Frontal cortex (tissue), 4 donors: Measurements from ENCODE around the gene EML1. TPM values are rescaled to one million over a fixed set of nuclear protein-coding genes. Genes with fewer than 3 reads are reported as not detected.
A peak's percentile ranks its signal among the peaks of the same experiment; 100 is the strongest.

Source experiments
- DNase-seq, 2 donors: peaks; one replicate each; pipeline ENCODE4 v3.0.0; 2012; ENCODE audit warnings: low spot score in 2 of 2
- FAIRE-seq: peaks from 2 replicates; lab custom pipeline; 2012; peaks lifted over from hg19 to GRCh38; lab: Jason Lieb, UNC
- total RNA-seq: library from RNA; depleted of rRNA; stranded (reverse); fragments of >200 nt; gene quantifications from one replicate; pipeline ENCODE4 v1.2.3, GENCODE V29; 2014
- donor health status: control.
- donor health status: control.
- donor health status: control.

EML1 gene
- total RNA-seq, 1 donor from 2014 or later = 116 TPM

- FAIRE-seq (no peak), DNase-seq (no peak)
These were observed 57.5 kb downstream of the EML1 start for GRCh38 chr14:99850709-99851108.

DNA sequence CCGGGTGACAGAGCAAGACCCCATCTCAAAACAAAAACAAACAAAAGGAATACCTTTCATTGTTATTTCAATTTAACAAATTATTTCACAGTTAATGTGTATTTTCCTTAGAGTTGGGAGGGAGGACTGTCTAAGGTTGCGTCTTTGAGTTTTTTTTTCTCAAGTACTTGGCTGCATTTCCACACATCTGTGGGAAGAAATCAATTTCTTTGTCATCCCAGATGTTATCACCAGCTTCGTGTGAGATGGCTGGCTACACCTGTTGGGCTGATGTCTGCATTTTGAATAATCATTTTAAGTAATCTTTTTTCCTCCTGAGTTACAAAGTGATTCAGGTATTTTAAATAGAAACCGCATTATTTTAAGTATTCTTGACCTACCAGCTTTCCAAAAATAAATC is 59.4 kb downstream of the EML1 start:
- FAIRE-seq = no peak
- DNase-seq = no peak

GRCh38 chr14:99853206-99853605 is 60.0 kb downstream of the EML1 start:
- FAIRE-seq = no peak
- peak in 1 of 2 donors; percentile 40 for DNase-seq

DNA sequence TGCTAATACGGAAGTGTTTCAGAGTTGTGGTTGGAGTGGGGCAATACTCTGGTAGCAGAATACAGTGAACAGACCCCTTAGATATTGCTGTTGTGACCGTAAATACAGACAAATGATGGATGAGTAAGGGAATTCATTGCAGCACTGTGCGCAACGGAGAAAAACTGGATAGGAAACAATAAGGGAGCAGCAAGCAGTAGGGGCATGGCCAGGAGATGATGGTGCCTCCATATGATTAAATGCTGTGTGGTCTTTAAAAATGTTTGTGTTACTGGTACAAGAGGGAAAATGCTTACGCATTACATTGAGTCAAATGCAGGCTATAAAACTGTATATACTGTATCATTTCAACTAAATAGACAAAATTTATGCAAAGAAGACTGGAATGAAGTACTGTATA is 61.6 kb downstream of the EML1 start:
- FAIRE-seq (no peak), DNase-seq (no peak)

- FAIRE-seq = no peak
These were observed 62.1 kb downstream of the EML1 start for GRCh38 chr14:99855271-99855670.

DNA sequence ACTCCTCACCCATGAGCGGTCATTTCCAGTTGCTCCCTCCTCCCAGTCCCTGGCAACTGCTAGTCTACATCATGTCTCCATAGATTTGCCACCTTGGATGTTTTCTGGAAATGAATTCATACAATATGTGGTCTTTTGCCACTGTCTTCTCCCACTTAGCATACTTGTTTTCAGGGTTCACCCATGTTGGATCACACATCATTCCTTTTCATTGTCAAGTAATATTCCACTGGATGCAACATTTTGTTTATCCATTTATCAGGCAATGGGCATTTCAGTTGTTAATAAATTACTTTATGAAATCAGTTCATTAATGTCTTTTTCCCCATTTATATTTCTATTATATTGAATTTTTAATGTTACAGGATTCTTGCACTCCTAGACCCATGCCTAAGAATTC is 64.3 kb downstream of the EML1 start:
- DNase-seq = no peak
- FAIRE-seq = no peak

More at GRCh38 chr14:99855271-99855670, 62.1 kb downstream of the EML1 start:
- DNase-seq = no peak

- DNase-seq = no peak
- FAIRE-seq = no peak
These were observed 67.0 kb downstream of the EML1 start for GRCh38 chr14:99860219-99860618.

DNA sequence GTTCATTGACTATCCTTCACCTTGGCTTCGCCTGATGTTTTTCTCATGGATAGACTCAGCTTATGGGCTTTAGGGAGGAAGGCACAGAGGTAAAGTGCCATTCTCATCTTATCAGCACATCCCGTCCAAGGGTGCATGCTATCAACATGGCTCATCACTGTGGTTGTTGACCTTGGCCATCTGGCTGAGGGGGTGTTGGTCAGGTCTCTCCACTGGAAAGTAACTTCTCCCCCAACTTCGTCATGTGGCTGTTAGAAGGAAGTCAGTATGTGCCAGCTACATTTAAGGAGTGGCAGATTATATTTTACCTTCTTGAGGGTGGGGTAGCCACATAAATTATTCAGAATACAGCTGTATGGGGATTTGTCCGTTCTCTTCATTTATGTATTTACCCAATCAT is 68.9 kb downstream of the EML1 start:
- FAIRE-seq (no peak), DNase-seq (no peak)

DNA sequence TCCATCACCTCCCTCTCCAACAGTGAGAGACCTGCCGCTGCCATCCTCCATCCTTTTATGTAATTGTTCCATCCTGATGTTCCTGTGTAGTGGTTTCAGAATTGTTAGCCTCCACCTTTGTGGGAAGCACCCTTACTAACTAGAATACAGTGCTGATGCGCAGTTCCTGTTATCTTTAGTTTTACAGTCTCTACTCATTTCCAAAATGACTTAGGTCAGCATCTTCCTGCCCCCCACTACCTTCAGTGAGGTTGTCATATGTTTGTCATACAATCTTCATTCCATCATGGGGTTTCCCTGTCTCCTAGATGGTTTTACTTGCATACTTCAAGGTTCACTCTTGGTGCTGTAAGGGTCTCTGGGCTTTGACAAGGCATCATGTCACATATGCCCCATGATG is 69.8 kb downstream of the EML1 start:
- FAIRE-seq = no peak
- DNase-seq = no peak

DNA sequence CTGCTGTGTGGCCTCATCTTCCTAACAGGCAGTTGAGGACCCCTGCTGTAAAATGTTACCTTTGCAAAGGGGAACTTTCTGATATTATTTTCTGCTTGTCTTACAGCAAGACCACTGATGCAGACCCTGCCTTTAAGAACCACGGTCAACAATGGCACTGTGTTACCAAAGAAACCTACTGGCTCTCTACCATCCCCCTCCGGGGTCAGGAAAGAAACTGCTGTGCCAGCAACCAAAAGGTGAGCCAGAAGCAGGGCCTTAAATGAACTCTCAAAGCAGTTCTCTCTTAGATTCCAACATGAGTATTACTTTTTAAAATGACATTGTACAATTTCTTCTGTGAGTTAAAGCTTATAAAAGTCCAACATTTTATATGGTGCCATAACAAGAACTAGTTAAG is 72.2 kb downstream of the EML1 start:
- FAIRE-seq (no peak), DNase-seq (no peak)

DNA sequence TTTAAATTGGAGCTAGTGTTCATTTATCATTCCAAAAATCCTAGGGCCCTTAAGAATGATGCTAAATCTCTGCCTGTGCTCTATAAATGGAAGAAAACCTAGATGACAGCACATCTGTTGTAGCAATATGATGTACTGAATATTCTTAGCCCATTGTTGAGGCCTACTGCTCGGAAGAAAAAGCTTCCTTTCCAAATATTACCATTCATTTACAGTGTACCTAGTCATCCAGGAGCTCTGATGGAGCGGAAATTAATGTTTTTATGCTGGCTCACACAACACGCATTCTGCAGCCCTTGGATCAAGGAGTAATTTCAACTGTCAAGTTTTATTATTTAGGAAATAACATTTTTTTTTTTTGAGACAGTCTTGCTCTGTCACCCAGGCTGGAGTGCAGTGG is 77.4 kb downstream of the EML1 start:
- FAIRE-seq = no peak
- no peak for DNase-seq

GRCh38 chr14:99871771-99872170 is 78.6 kb downstream of the EML1 start:
- FAIRE-seq (no peak), DNase-seq (no peak)

DNA sequence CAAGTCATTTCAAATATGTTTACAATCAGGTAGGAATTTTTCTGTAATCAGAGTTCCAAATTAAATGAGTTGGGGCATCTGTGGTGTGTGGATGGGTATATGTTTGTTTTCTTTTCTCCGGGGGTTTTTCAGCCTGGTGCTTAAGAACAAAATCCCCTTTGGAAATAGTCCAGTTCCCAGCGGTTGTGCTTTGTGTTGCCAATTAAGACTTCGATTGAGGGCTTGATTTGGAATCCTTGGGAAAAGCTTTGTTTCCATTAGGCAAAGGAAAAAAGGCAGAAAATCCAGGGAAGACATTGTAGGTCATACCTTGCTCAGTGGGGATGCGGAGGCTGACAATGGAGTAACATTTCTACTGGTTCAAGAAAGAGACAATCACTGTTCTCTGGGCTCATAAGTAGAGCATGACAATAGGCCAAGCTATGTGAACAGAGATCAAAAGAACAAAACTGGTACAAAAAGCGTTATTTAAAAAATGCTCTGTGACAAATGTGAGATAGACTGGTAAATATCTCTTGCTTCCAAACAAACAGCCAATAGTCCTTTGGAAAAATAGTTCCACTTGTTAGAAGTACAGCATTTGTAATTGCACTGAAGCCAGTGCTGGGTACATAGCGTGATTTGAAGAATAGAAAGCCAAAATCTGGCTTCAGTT is 79.7 kb downstream of the EML1 start:
- FAIRE-seq (no peak), DNase-seq (no peak)

DNA sequence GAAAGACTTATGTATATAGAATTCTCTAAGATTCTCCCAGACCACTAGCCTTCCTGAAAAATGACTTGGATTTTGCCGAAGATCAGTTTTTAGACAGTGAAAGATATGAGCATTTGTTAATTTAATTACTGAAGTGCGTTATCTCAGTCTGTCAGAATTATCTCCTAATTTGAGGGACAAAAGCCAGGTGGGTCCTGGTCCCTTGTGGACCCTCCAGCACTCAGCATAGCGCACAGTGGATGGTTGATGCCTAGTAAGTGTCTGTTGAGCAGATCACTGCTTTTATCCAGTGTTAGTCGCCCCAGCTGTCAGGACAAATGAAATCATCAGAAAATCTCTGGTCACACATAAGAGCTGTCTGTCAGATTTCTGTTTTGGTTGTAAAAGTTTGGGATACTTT is 80.4 kb downstream of the EML1 start:
- no peak for FAIRE-seq
- DNase-seq = no peak

DNA sequence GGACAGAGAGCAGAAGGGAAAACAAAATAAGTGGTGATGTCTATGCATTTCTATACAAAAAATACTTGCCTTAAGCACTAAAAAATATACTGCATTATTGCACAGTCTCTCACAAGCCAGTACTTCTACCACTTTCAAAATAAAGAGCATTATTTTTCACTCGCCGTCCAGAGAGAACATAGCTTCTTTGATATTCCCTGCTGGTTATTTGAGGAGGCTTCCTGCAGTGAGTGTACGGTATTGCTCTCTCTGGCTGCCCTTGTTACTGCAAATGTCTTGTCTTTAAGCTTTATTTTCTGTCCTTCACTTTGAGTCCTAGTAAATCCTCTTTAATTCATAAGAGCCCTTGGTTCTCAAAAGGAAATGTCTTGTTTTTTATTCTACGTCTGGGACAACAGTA is 81.1 kb downstream of the EML1 start:
- DNase-seq (no peak), FAIRE-seq (no peak)

- FAIRE-seq (no peak), DNase-seq (no peak)
These were observed 82.2 kb downstream of the EML1 start for GRCh38 chr14:99875421-99875820.

GRCh38 chr14:99875836-99876235 is 82.6 kb downstream of the EML1 start:
- DNase-seq (no peak), FAIRE-seq (no peak)

- FAIRE-seq (no peak), DNase-seq (no peak)
These were observed 83.2 kb downstream of the EML1 start for GRCh38 chr14:99876406-99876805.

GRCh38 chr14:99878563-99878962 is 85.3 kb downstream of the EML1 start:
- no peak for FAIRE-seq
- DNase-seq = no peak

- FAIRE-seq = no peak
- DNase-seq = no peak
These were observed 86.4 kb downstream of the EML1 start for GRCh38 chr14:99879401-99880295.

DNA sequence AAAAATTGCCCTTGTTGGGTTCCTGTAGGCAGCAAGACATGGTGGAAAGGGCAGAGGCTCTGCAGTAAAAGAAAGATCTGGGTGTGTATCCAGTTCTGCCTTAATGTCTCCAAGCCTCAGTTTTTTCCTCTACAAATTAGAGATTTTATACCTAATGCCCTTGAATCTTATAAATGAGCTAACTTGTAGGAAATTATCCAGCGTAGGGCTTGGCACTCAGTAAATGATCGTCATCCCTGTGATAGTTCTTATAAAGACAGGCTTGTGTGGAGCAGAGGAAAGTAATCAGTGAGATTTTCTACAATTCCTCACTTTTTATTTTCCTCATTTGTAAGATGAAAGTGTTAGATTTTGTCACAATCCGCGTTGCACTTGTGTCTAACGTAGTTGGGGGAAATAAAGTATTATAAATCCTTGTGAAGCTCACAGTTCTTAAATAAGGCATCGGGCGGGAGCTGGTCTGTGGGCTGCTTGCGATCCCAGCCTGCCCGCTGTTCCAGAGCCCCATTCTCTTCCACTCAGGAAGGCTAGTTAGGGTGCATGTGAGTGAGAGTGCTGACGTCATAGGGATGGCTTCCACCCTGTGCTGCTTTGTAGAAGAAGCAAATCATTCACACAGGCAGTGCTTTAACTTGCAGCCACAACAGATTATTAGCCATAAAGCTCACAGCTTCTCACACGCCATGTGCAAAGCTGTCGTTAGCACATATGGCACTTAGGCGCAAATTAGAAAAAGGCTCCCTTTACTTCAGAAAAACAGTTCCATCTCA is 87.6 kb downstream of the EML1 start:
- FAIRE-seq = no peak
- peak; percentile 21 to 37 for DNase-seq
